HepG2 (cell line): Measurements from ENCODE around the gene GDAP1L1. TPM values are rescaled to one million over a fixed set of nuclear protein-coding genes. Genes with fewer than 3 reads are reported as not detected.

Experiments used
- ADNP ChIP-seq: sonication (generic); formaldehyde crosslinking; IDR thresholded peaks from 2 replicates; pipeline ENCODE4 v1.4.0; 2020; ENCODE audit warnings: missing genetic modification reagents
- ETS1 ChIP-seq: sonication (generic); formaldehyde crosslinking; IDR thresholded peaks from 2 replicates; pipeline ENCODE4 v1.4.0; 2020; ENCODE audit warnings: missing genetic modification reagents
- HMG20A ChIP-seq: IDR thresholded peaks from 2 replicates; pipeline ENCODE4 v1.6.1; 2016; ENCODE audit warnings: borderline replicate concordance
- HMGXB4 ChIP-seq, 2 experiments: sonication (generic) in 1 of 2; formaldehyde crosslinking in 1 of 2; IDR thresholded peaks; 2 replicates each; pipeline versions ENCODE4 v1.4.0 to v1.6.1; 2018 to 2020; ENCODE audit warnings: missing genetic modification reagents in 2 of 2, borderline replicate concordance in 1 of 2, low read depth in 1 of 2, mild to moderate bottlenecking in 1 of 2, missing biosample characterization in 1 of 2
- ISX ChIP-seq: sonication (generic); formaldehyde crosslinking; conservative IDR thresholded peaks from 2 replicates; pipeline ENCODE4 v1.5.0; 2020; ENCODE audit warnings: missing genetic modification reagents
- JUN ChIP-seq: sonication (generic); formaldehyde crosslinking; IDR thresholded peaks from 2 replicates; pipeline ENCODE4 v1.4.0; 2020; ENCODE audit warnings: mild to moderate bottlenecking, missing genetic modification reagents
- NR2C2 ChIP-seq: sonication (generic); formaldehyde crosslinking; IDR thresholded peaks from 2 replicates; pipeline ENCODE4 v1.4.0; 2020; ENCODE audit warnings: missing genetic modification reagents, mild to moderate bottlenecking, moderate library complexity, borderline replicate concordance
- REST ChIP-seq, 2 experiments: IDR thresholded peaks; 2 replicates each; pipeline ENCODE4 v1.6.1; 2011 to 2012; ENCODE audit warnings: low read length in 2 of 2, borderline replicate concordance in 1 of 2, low read depth in 1 of 2, mild to moderate bottlenecking in 1 of 2, moderate library complexity in 1 of 2
- TCF12 ChIP-seq, 2 experiments: fragments of 450-650 bp in 1 of 2; sonication (generic) in 1 of 2; formaldehyde crosslinking in 1 of 2; IDR thresholded peaks; 2 replicates each; pipeline versions ENCODE4 v1.6.1 to v1.8.0; 2017 to 2022; ENCODE audit warnings: antibody characterized with exemption in 1 of 2, mild to moderate bottlenecking in 1 of 2, missing genetic modification reagents in 1 of 2, moderate library complexity in 1 of 2
- XRCC5 ChIP-seq: fragments of 200-400 bp; formaldehyde crosslinking; optimal IDR thresholded peaks from 2 replicates; pipeline ENCODE3; 2017; ENCODE audit warnings: mild to moderate bottlenecking, low read length
- ZHX2 ChIP-seq, 2 experiments: sonication (generic) in 1 of 2; formaldehyde crosslinking in 1 of 2; IDR thresholded peaks; 2 replicates each; pipeline versions ENCODE4 v1.6.1 to v1.9.0; 2014 to 2022; ENCODE audit warnings: antibody characterized with exemption in 1 of 2, borderline replicate concordance in 1 of 2, inconsistent platforms in 1 of 2, low read depth in 1 of 2, missing genetic modification reagents in 1 of 2
- ZNF230 ChIP-seq: sonication (generic); formaldehyde crosslinking; IDR thresholded peaks from 2 replicates; pipeline ENCODE4 v1.4.0; 2020; ENCODE audit warnings: mild to moderate bottlenecking, missing genetic modification reagents
- ZNF232 ChIP-seq: sonication (generic); formaldehyde crosslinking; IDR thresholded peaks from 2 replicates; pipeline ENCODE4 v1.4.0; 2020; ENCODE audit warnings: missing genetic modification reagents, borderline replicate concordance
- polyA plus RNA-seq, 8 experiments: library from polyadenylated mRNA; depleted of rRNA in 3 of 8; stranded (reverse) in 7 of 8; unstranded in 1 of 8; fragments of >200 nt; fragmentation: Illumina TruSeq in 4 of 8; extraction: Trizol in 4 of 8; gene quantifications; 2 replicates each; pipeline versions ENCODE4 v1.2.1 to v1.2.3, GENCODE V29; 2011 to 2016; ENCODE audit warnings: low read depth in 4 of 8, missing spikeins in 1 of 8, mixed read lengths in 1 of 8; ENCODE audit not compliant: insufficient read depth in 1 of 8
- total RNA-seq, 5 experiments: library from RNA; depleted of rRNA; stranded (reverse); fragments of >200 nt; fragmentation: Illumina TruSeq; extraction: Trizol; gene quantifications; 2 replicates each; pipeline ENCODE4 v1.2.3, GENCODE V29; 2016; ENCODE audit warnings: low read depth in 1 of 5

GDAP1L1 gene
- total and polyA plus RNA-seq, 2 of the 13 experiments (the other 11 are each of a cell fraction or from before 2014, with no cell fraction given), result 0.04 TPM; not detected in 1

- TF ChIP-seq ZHX2 (IDR thresholded peaks at IDR 0.05; ENCODE audit: low read depth) (peak; percentile 86; the same call in 1 of the 2 replicates), ZHX2 (CRISPR knock-in tag; IDR thresholded peaks at IDR 0.05; ENCODE audit: borderline replicate concordance) (no peak), JUN (CRISPR knock-in tag) (peak; percentile 83), HMGXB4 (CRISPR knock-in tag; IDR thresholded peaks at IDR 0.05; ENCODE audit: borderline replicate concordance in 1 of 2, low read depth in 1 of 2) (peak; percentile 99), ISX (no peak), ZNF230 (CRISPR knock-in tag) (peak; percentile 98), TCF12 (IDR thresholded peaks at IDR 0.05) (no peak), TCF12 (CRISPR knock-in tag; IDR thresholded peaks at IDR 0.05) (peak; percentile 94), REST (IDR thresholded peaks at IDR 0.05; ENCODE audit: borderline replicate concordance in 1 of 2, low read depth in 1 of 2, low read length in 2 of 2) (peak; percentile 23 to 82), ADNP (CRISPR knock-in tag) (0 out of 2 replicates have a peak, but pooled peaks have one; percentile 66), HMG20A (CRISPR knock-in tag) (peak; percentile 54; the same call in 1 of the 2 replicates), XRCC5 (peak; percentile 99), ZNF232 (0 out of 2 replicates have a peak, but pooled peaks have one; percentile 71), NR2C2 (CRISPR knock-in tag) (peak; percentile 88), ETS1 (peak; percentile 49; the same call in 1 of the 2 replicates)
These were observed 63.8 kb downstream of the GDAP1L1 start, which contains the start of gene FITM2 (continued) for GRCh38 chr20:44310664-44311639.
